Right lobe of liver (tissue), 6 donors: ENCODE results near the gene CHST1. TPM values are rescaled to one million over a fixed set of nuclear protein-coding genes. Genes with fewer than 3 reads are reported as not detected.

Experiments
- ATAC-seq, 4 donors: fragments of 200-7000 bp; cut with Tn5 transposase; one replicate each; pipeline ENCODE4 v1.9.1; 2020; ENCODE audit warnings: mild to moderate bottlenecking in 4 of 4, moderate library complexity in 4 of 4
- DNase-seq, 3 donors: peaks; one replicate each; pipeline ENCODE4 v3.0.0-alpha.2; 2020
- H3K27ac ChIP-seq, 3 donors: fragments of 200-600 bp; one replicate each; pipeline ENCODE4 v1.8.0; 2022
- H3K27me3 ChIP-seq, 2 donors: fragments of 200-600 bp; one replicate each; pipeline ENCODE4 v1.8.0; 2022
- H3K36me3 ChIP-seq, 4 donors: fragments of 200-600 bp; sonication (generic) in 1 of 4; one replicate each; pipeline versions ENCODE4 v1.5.1 to v1.8.0; 2017 to 2022; ENCODE audit warnings: control low read depth in 1 of 4
- H3K4me1 ChIP-seq, 4 donors: fragments of 200-600 bp; sonication (generic) in 1 of 4; one replicate each; pipeline versions ENCODE4 v1.5.1 to v1.8.0; 2017 to 2022; ENCODE audit warnings: control low read depth in 1 of 4
- H3K4me3 ChIP-seq, 3 donors: fragments of 200-600 bp; one replicate each; pipeline ENCODE4 v1.8.0; 2022
- H3K9me3 ChIP-seq, 4 donors: fragments of 200-600 bp; sonication (generic) in 1 of 4; one replicate each; pipeline versions ENCODE4 v1.5.1 to v1.8.0; 2017 to 2022; ENCODE audit warnings: control low read depth in 1 of 4
- CTCF ChIP-seq, 4 donors: fragments of 200-600 bp in 3 of 4; fragments of 450-650 bp in 1 of 4; IDR thresholded peaks; one replicate each; pipeline versions ENCODE4 v1.5.1 to v1.8.0; 2016 to 2022; ENCODE audit warnings: antibody characterized with exemption in 4 of 4, mild to moderate bottlenecking in 2 of 4
- POLR2A ChIP-seq: fragments of 450-650 bp; IDR thresholded peaks from one replicate; pipeline ENCODE4 v1.6.1; 2017; ENCODE audit warnings: antibody characterized with exemption, mild to moderate bottlenecking
- WGBS: methylation state at CpG from one replicate; pipeline ENCODE4 v1.1.6; 2018; ENCODE audit warnings: low coverage, low lambda C conversion rate; ENCODE audit not compliant: insufficient coverage; ENCODE audit errors: missing lambda C conversion rate; 5-methylcytosine and 5-hydroxymethylcytosine counted together
- intact Hi-C, 2 donors: fragments of 100-400 bp; cut with DNase I; formaldehyde crosslinking; loops; one replicate each; pipeline versions ENCODE4 v1.11.2 to v1.14.1; 2022
- total RNA-seq, 6 experiments: library from RNA; depleted of rRNA in 2 of 6; stranded (reverse); fragments of >200 nt in 2 of 6; fragmentation: NEBNext Ultra II Directional in 3 of 6; extraction: Animal tissue kit (Norgen Biotek cat#: 25700) in 3 of 6; gene quantifications; one replicate each; pipeline versions ENCODE4 v1.1.0 to v1.2.4, GENCODE V29; 2016 to 2023
- donor health status: DM: no; HTN: yes; CAD: no.
- donor health status: DM: no; HTN: no; CAD: no.
- donor health status: DM: no; HTN: no; CAD: no.
- donor health status: DM: no; HTN: yes; CAD: no.
- donor health status: DM: no; HTN: yes; CAD: no.

The CHST1 gene
- total RNA-seq, 6 experiments from 2014 or later = 0.49 to 1.6 (median 0.92) TPM

GRCh38 chr11:45659818-45660160 is 5.6 kb downstream of the CHST1 start:
- H3K27ac ChIP-seq = no peak overlapping the region
- intact Hi-C loops = loop anchor here (10.0 kb wide), 1 partner anchor 285 kb away; no protein-coding TSS in a partner anchor

GRCh38 chr11:45659031-45659817 is 6.2 kb downstream of the CHST1 start:
- intact Hi-C loops = loop anchor here (10.0 kb wide), 1 partner anchor 284 kb away; no protein-coding TSS in a partner anchor
- peaks cover 0 to 5% of the 10 kb centered on the region in 2 donors for H3K27me3 ChIP-seq

More at GRCh38 chr11:45659818-45660160, 5.6 kb downstream of the CHST1 start:
- DNase-seq = peak in 1 of 3 donors; percentile 32
- peaks cover 0 to 6% (median 2%) of the 10 kb centered on the region in 4 donors for H3K4me1 ChIP-seq
- WGBS = no CpG with 5 or more reads among the region's 4 CpGs
- no peak overlapping the region for H3K4me3 ChIP-seq
- no peak for ATAC-seq
- H3K27me3 ChIP-seq = peaks cover 0 to 11% of the 10 kb centered on the region in 2 donors
- H3K36me3 ChIP-seq = no peaks in the 10 kb centered on the region
- H3K9me3 ChIP-seq = no peaks in the 10 kb centered on the region
- TF ChIP-seq CTCF (IDR thresholded peaks at IDR 0.05) = no peak
- TF ChIP-seq POLR2A = no peak

GRCh38 chr11:45658292-45658991 is 7.0 kb downstream of the CHST1 start:
- TF ChIP-seq CTCF (IDR thresholded peaks at IDR 0.05) (no peak), POLR2A (no peak)
- ATAC-seq (peak; percentile 72 to 86 (median 82)), DNase-seq (peak; percentile 65 to 77 (median 73))
- WGBS = 15% methylated on average over 4 of the region's 19 CpGs
- peaks cover 0 to 4% (median 0%) of the 10 kb centered on the region in 4 donors for H3K4me1 ChIP-seq
- H3K27me3 ChIP-seq = peaks cover 0 to 3% of the 10 kb centered on the region in 2 donors
- no peaks in the 10 kb centered on the region for H3K9me3 ChIP-seq
- peak overlapping the region in 2 of 3 donors; percentile 19 to 51 for H3K27ac ChIP-seq
- intact Hi-C loops = loop anchor here (10.0 kb wide), 1 partner anchor 284 kb away; no protein-coding TSS in a partner anchor
- H3K4me3 ChIP-seq = no peak overlapping the region
- no peaks in the 10 kb centered on the region for H3K36me3 ChIP-seq

More at GRCh38 chr11:45659031-45659817, 6.2 kb downstream of the CHST1 start:
- Histone ChIP-seq H3K4me1 (peaks cover 0 to 4% (median under 1%) of the 10 kb centered on the region in 4 donors), H3K4me3 (no peak overlapping the region), H3K36me3 (no peaks in the 10 kb centered on the region), H3K9me3 (no peaks in the 10 kb centered on the region), H3K27ac (peak overlapping the region in 2 of 3 donors; percentile 10 to 43)
- no peak for TF ChIP-seq POLR2A
- TF ChIP-seq CTCF (IDR thresholded peaks at IDR 0.05) = no peak
- DNase-seq = peak in 1 of 3 donors; percentile 37
- WGBS = no CpG with 5 or more reads among the region's 15 CpGs
- ATAC-seq = no peak

- peaks cover 0 to 2% of the 10 kb centered on the region in 2 donors for H3K27me3 ChIP-seq
- intact Hi-C loops = loop anchor here (10.0 kb wide), 1 partner anchor 283 kb away; no protein-coding TSS in a partner anchor
- 62% methylated on average over 3 of the region's 8 CpGs for WGBS
- H3K36me3 ChIP-seq = no peaks in the 10 kb centered on the region
- TF ChIP-seq POLR2A (no peak), CTCF (IDR thresholded peaks at IDR 0.05) (no peak)
- no peak overlapping the region for H3K4me3 ChIP-seq
- DNase-seq = peak in 2 of 3 donors; percentile 7 to 32
- peaks cover 0 to 4% (median 0%) of the 10 kb centered on the region in 4 donors for H3K4me1 ChIP-seq
- ATAC-seq = no peak
- H3K9me3 ChIP-seq = no peaks in the 10 kb centered on the region
- H3K27ac ChIP-seq = peak overlapping the region in 2 of 3 donors; percentile 19 to 51
Observed at GRCh38 chr11:45657496-45658260, 7.7 kb downstream of the CHST1 start.
